HCT116 (cell line): ENCODE data around the gene ROR2.

Experiments used
- CTCF ChIP-seq, 3 experiments: fragments of 200-600 bp in 1 of 3; sonication (generic) in 1 of 3; IDR thresholded peaks in 2 of 3; conservative IDR thresholded peaks in 1 of 3; 2 replicates each; pipeline ENCODE4 v1.5.1; 2012 to 2017; ENCODE audit warnings: low read depth in 2 of 3, low read length in 2 of 3, antibody characterized with exemption in 1 of 3, borderline replicate concordance in 1 of 3, control low read depth in 1 of 3, mild to moderate bottlenecking in 1 of 3, mixed read lengths in 1 of 3, mixed run types in 1 of 3, moderate library complexity in 1 of 3; ENCODE audit not compliant: insufficient read depth in 1 of 3
- EZH2 ChIP-seq: fragments of 200-600 bp; sonication (generic); IDR thresholded peaks from 2 replicates; pipeline ENCODE4 v1.6.1; 2017; ENCODE audit warnings: antibody characterized with exemption, mixed run types
- POLR2A ChIP-seq: IDR thresholded peaks from 2 replicates; pipeline ENCODE4 v1.7.0; 2011; ENCODE audit warnings: borderline replicate concordance; ENCODE audit not compliant: insufficient read depth, insufficient read length; ENCODE audit errors: extremely low read depth

- TF ChIP-seq CTCF (IDR thresholded peaks at IDR 0.05 in 2 of 3, conservative IDR thresholded peaks at IDR 0.05 in 1 of 3; ENCODE audit: borderline replicate concordance in 1 of 3, insufficient read depth in 1 of 3, low read depth in 2 of 3, low read length in 2 of 3) = no peak
- TF ChIP-seq POLR2A = no peak
- TF ChIP-seq EZH2 = no peak
Observed at GRCh38 chr9:91718071-91718470, 232.0 kb downstream of the ROR2 start.
